HG03108 (cell line): Measurements from ENCODE around the gene PGK2.
"Not testable (repeated sequence)": the region's sequence is repeated elsewhere in the genome, so short reads cannot be mapped to it uniquely, and the experiment has no call there.

Experiments used
- ATAC-seq: cut with Tn5 transposase; IDR thresholded peaks from one replicate; pipeline ENCODE4 v1.9.1; 2021; ENCODE audit warnings: moderate library complexity; ENCODE audit not compliant: unreplicated experiment

Gene PGK2

DNA sequence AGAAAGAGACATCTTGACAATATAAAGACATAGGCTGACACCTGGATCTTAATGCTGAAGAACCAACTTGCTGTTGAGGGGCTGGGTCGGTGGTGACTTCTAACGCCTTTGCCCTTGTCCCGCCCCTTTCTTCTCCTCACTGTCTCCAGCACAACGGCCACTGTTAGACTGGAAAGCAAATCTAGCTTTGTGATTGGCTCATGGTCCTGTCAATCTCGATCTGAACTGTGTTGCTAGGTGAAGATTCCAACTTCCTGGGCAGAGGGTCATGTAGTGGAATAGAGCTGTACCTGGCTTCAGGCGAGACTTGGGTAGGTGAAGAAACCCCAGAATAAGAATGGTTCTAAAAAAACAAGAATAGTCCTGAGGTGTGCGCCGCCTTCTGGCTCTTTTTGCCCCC is at the start of gene PGK2:
PGK2 (minus strand) TSS at position 110 of the 400 bp plus-strand sequence; CDS start at position 12, 98 bp downstream.
- no peak for ATAC-seq

DNA sequence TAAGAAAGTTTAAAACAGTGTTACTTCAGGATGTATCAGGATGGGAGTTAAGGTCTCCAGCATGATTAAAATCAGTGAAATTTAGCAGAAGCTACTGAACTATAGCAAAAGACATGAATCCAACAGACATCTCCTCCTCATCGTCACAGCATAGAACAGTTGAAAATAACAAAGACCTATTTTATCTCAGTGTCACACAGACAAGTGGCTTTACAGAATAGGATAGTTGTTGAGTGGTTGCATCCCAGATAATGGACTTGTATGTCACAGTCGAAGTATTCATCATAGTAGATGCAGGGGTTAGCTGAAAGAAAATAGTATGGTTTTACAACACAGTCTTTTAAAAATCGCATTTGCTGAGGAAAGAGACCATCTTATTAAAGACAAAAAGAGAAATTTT is 48.1 kb upstream of the PGK2 start:
- no peak for ATAC-seq

DNA sequence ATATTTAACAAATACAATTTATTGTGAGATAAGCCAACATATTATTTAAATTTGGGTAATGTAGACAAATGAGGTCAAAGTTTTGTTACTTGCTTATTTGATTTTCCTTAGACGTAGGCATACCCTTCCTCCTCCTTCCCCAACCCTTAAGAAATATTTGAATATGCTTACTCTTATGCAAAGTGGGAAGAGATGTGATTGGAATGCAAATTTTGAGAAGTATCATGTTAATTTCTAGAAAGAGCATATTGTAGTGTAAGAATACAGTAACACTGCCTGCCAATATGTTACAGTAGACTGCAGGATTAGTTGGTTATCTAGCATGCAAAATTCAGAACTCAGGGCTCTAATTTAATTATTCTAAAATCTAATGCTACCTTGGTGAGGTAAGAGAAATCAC is 46.3 kb upstream of the PGK2 start:
- no peak for ATAC-seq

DNA sequence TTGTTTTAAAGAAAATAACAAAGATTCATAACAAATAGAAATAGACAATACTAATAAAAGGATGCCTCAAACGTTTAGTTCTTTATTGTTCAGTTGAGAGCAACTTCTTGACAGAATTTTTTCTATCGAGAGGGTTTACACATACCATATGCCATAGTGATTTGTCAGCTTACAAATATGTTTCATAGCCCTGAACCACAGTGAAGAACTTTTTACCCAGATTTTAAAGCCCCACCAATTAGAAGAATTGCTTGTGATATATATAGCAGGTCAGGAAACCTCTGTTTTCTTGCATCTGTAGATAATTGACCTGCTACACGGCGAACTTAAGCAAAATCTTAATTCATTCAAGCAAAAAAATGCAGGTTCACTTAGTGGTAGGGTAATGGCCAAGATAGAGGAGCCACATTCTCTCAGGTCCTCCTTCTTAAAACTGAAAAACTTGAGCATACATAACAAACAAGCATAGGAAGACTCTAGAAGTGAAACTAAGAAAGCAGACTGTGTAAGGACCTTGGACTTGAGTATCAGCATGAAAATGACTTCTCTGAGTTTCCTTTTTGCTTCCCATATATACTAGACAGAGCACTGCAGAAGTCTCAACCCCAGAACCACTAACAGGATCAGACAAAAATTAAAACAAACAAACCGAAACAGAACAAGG is 39.8 kb upstream of the PGK2 start:
- ATAC-seq = peak; percentile 96

DNA sequence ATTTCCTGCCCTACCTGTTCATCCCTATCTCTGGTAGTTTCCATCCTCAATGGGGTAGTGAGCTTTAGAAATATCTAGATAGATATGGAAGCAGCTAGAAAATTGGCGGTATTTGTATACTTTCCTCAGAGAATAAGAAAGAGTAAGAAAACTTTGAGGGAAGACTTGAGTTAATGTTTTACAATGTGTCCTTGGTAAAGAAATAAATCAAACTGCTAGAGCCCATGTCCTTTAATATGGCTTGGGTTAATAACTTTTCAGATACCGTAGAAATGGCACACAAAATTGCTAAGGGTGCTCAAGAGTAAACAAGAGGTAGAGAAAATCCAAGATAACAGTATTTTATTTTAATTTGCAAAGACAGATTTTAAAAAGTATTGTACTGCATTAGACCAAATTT is 28.1 kb upstream of the PGK2 start:
- ATAC-seq = no peak

DNA sequence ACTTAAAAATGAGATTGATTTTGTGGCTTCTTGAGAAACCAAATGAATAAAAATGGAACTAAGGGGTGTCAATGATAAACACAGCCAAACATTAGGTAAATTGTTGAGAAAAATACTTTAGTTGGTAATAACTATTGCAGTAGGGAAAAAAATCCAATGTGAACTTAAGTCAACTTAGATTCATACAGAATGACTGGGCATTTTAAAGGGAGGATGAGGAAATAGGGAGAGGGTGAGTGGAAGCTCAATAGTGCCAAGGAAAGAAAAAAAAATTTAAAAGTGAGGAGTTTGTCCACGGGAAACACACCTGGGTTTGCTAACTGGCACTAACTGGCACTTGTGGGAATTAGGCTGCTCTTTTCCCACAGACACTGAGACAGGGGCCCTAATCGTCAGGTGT is 26.2 kb upstream of the PGK2 start:
- no peak for ATAC-seq

DNA sequence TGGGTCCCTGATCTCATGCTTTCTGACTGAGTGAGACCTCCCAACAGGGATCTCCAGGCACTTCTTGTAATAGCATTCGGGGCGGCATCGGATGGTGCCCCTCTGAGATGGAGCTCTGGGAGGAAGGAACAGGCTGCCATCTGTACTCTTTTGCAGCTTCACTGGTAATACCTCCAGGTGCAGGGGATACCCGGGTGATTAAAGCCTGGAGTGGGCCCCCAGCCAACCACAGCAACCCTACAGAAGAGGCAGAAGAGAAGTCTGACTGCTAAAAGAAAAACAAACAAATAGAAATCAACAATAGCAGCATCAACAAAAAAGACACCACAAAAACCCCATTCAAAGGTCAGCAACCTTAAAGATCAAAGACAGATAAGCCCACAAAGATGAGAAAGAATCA is 19.1 kb upstream of the PGK2 start:
- ATAC-seq = no peak

DNA sequence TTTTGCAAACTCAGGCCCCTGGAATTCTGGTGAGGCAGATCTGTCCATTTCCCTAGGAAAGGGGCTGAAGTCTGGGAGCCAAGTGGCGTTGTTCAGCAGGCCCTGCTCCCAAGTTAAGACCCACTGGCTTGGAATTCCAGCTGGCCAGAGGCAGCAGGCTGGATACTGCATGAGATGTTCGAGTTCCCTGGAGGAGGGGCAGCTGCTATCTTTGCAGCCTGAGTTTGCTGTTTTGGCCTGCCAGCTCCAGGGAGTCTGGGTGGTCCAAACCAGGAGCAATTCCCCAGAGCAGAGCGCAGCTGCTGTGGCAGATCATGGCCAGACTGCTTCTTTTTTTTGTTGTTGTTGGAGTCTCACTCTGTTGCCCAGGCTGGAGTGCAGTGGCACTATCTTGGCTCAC is 18.2 kb upstream of the PGK2 start:
- ATAC-seq = no peak

DNA sequence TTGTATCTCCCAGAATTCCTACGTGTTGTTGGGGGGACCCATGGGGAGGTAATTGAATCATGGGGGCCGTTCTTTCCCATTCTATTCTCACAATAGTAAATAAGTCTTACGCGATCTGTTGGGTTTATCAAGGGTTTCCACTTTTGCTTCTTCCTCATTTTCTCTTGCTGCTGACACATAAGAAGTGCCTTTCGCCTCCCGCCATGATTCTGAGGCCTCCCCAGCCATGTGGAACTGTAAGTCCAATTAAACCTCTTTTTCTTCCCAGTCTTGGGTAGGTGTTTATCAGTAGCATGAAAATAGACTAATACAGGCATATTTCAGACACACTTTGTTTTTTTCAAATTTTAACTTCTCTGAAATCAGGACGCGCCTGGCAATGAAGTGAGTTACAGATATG is 14.4 kb upstream of the PGK2 start:
- ATAC-seq = no peak

DNA sequence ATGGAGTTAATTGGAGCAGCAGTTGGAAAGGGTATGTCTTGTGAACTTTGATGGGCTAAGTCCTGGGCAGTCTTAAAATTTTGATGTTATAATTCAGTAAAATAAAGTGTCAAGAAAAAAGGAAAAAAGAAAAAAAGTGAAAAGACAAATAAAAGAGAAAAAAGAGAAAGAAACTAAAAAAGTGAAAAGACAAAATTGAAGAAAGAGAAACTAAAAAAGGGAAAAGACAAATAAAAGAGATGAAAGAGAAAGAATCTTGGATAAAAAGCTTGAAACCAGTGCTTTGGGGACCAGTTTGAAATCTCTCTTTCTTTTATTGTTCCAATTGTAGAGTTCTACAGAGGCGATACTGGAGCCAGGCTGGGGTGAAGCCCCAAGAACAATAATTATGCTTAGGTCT is 12.0 kb upstream of the PGK2 start:
- ATAC-seq = no peak

DNA sequence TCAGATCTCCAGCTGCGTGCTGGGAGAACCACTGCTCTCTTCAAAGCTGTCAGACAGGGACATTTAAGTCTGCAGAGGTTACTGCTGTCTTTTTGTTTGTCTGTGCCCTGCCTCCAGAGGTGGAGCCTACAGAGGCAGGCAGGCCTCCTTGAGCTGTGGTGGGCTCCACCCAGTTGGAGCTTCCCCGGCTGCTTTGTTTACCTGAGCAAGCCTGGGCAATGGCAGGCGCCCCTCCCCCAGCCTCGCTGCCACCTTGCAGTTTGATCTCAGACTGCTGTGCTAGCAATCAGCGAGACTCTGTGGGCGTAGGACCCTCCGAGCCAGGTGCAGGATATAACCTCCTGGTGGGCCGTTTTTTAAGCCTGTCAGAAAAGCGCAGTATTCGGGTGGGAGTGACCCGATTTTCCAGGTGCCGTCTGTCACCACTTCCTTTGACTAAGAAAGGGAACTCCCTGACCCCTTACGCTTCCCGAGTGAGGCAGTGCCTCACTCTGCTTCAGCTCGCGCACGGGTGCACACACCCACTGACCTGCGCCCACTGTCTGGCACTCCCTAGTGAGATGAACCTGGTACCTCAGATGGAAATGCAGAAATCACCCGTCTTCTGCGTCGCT is 9.9 kb upstream of the PGK2 start:
- ATAC-seq = not testable (repeated sequence)

DNA sequence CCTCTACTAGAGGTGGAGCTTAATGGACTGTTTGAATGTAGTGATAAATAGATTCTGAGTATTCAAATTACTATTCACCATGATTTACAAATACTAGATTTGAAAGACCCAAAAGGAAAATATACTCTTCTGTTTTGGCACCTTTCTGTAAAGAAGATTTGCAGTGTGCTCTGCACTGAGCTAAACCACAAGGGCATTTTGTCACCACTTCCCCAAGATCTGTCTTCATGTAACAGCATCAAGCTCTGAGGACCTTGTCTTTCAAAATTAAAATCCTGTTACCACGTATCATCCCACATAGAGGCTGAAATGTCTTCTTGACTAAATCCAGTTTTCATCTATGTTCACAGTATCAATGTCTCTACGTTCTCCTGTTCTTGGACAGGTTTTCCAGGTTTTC is 3.3 kb upstream of the PGK2 start:
- ATAC-seq = no peak

DNA sequence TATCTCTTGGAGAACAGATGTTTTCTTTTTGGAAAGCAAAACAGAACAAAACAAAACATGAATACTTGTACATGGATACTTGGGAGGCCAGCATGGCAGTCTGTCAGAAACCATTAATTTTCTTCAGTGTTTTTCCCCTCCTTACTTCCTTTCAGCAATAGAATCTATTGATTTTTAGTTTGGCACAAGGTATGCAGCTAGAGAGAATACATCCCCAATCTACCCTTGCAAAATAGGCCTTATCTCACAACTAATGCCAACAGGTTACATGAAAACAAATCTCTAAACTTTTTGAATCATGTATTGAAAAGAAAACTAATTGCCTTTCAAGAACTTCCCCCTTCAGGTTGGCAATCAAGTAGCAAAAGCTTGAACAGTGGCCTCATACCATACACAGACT is 2.8 kb downstream of the PGK2 start:
- ATAC-seq = no peak

DNA sequence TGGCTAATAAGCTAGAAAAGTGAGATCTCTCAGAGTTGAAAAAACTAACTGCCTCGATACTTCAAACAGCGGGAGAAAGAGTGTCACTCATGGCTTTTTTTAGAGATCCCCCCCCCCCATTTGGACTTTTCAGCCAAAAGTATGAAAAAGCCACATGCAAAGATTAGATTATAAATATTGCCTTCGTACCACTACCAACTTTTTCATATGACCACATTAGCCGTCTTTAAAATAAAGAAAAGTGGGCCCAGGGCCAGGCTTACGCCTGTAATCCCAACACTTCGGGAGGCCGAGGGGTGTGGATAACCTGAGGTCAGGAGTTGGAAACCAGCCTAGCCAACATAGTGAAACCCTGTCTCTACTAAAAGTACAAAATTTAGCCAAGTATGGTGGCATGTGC is 4.4 kb downstream of the PGK2 start:
- no peak for ATAC-seq

DNA sequence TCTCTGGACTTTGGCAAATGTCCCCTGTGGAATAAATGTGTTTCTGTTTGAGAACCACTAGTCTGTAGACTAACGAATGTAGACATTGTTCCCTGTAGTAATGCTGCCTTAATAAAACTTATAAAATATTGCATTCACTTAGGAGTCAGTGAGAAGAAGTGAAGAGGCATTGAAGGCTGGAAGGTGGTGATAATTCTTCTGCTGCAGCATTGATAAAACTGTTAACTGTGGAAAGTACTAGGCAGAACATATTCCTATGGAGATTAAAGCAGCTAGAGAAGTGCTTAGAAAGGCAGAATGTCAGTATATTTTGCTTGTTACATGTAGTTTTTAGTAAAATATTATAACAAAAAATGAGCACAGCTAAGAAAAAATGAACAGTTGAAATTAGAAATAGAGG is 4.8 kb downstream of the PGK2 start:
- no peak for ATAC-seq

DNA sequence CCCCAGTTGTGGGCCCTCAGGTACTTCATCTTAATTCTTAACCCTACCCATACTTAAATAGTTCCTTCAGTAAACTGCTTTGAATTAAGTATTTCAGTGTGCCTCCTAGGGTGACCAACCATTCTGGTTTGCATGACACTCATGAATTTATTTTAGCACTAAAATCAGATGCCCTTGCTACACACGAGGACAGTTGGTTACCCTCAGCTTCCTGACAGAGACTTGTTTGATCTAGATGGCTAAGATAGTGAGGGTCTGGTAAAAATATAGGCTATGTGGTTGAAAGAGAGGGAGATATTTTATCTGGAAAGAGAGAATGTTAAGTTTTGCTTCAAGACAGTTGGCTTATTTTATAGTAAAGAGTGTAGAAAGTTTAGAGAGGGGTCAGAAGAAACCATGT is 10.6 kb downstream of the PGK2 start:
- ATAC-seq = no peak

DNA sequence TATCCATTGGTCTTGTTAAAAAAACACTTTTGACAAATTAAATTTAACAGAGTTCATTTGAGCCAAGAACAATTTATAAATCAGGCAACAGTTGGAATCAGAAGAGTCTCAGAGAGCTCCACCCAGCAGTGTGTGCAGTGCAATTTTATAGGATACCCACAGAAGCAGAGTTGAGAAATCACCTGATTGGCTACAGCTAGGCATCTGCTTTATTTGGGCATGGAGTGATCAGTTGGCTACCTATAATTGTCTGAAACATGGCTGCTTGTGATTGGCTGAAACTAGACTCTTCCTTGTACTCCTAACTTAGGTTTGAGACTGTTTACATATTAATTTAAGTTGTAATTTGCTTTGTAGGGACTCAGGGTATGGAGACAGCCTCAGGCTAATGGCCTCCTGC is 12.0 kb downstream of the PGK2 start:
- no peak for ATAC-seq

DNA sequence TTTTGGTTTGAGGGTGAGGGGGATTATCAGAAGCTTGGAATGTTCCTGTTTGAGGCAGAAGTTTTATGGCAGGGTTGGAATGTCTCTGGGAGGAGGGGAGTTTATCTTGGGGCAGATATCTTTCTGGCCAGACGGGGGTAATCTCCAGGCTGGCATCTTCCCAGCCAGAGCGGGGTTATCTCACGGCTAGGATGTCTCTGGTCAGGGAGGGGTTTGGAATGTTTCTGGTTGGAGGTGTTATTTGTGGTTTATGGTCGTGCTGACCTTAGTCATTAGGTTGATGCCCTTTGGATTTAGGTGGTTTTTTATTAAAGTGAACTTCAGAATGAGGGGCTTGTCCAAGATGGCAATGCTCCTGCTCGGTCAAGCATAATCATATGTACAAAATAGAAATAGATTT is 14.8 kb downstream of the PGK2 start:
- ATAC-seq = no peak

DNA sequence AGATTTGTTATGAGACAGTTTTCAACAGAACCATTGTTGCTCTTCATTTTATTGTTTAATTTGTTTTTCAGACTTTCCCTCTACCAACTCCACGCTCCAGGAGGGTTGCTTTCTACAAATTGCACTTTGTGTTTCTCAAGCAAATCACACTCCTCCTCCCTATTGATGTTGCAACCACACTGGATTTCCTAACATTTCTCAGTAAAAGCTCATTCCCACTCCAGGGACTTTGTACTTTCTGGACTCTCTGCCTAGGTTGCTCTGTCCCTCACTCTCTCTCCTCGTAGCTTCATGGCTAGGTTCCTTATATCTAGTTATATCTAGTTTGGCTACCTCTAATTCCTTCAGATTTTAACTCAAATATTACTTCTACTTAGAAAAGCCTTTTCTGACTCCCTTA is 20.3 kb downstream of the PGK2 start:
- ATAC-seq = no peak

DNA sequence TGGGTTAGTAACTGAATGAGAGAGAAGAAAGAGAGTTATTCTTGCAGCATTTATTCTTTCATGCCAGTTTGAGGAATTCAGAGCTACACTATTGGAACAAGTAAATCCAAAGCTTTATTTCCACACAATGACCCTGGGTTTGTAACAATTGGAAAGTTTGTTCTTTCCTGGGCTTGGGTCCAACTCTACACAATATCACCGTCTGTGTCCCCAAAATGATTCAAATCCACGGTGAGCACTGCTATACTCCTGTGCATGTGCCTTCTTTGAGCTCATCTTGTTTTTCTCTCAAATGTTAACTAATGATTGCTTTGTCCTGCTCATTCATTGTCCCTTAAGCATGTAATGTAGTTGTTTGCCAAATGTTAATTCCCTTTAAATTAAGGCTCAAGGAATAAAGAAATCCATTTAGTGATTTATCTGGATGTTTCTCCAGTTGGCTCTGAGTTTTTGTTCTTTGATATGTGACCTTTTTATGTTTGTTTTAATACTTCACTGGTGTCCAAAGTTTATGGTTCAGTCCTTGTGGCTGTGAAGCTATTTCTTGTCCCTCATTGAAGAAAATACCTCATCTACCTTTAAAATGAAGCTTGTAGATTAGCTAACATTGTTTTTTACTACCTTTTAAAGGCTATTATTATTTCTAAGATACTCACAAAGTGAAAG is 22.4 kb downstream of the PGK2 start:
- ATAC-seq = no peak

DNA sequence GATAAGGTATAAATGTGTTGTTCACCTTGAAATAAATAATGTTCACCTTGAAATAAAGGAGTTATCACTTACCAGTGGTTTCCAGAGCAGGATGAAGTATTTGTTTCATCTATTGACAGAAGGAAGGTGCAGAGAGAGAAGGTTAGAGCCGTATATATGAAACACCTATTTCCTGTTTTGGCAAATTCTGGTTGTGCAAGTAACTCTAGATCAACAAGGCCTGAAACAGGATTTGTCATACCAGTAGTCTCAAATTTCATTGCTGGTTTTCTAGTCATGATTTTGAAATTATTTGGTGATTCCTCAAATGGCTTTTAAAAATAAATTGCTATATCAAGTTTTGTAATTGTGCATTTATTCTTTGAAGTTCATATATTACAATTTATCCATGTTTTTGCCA is 42.8 kb downstream of the PGK2 start, which contains the start of gene CRISP3:
CRISP3 (minus strand) TSS at position 130 of the 400 bp plus-strand sequence; CDS start at position 109, 21 bp downstream.
- no peak for ATAC-seq

DNA sequence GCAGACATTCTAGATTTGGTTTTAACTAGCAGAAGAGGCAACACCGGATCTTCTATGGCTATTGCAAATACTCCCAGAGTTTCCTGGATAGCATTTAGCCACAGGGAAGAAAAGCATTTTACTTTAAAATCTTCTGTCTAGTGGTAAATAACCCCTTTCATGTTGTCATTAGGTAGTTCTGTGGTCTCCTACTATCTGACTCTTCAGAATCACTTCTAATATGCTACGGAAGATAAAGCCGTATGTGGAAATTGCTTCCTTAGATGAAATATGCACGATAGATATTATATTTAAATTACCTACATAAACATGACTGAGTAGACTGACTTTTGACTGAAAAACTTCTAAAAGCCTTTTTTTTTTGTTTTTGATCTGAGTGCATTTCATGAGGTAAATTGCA is 43.7 kb downstream of the PGK2 start:
- ATAC-seq = no peak
